HL-60 (cell line): ENCODE measurements around the gene RASAL1.

Experiments used
- DNase-seq, 2 experiments: peaks; one replicate each; pipeline ENCODE4 v3.0.0-alpha.2; 2010 to 2020; ENCODE audit warnings: low read depth in 1 of 2, low spot score in 1 of 2
- H3K27ac ChIP-seq: fragments of 250-450 bp; sonication (Bioruptor Pico); replicated peaks from 2 replicates; pipeline ENCODE4 v1.5.1; 2020; ENCODE audit warnings: mild to moderate bottlenecking, moderate library complexity
- H3K27me3 ChIP-seq: fragments of 250-450 bp; sonication (Bioruptor Pico); 2 replicates; pipeline ENCODE4 v1.5.1; 2021; ENCODE audit warnings: mild to moderate bottlenecking, moderate library complexity; ENCODE audit not compliant: insufficient read depth, poor library complexity, severe bottlenecking
- H3K4me3 ChIP-seq: replicated peaks from 2 replicates; pipeline ENCODE4 v1.5.1; 2011; ENCODE audit warnings: mild to moderate bottlenecking, control low read depth, low read length; ENCODE audit not compliant: insufficient read depth
- GABPA ChIP-seq: IDR thresholded peaks from 2 replicates; pipeline ENCODE4 v1.6.1; 2012; ENCODE audit warnings: low read depth
- POLR2AphosphoS5 ChIP-seq: IDR thresholded peaks from 2 replicates; pipeline ENCODE4 v1.6.1; 2012; ENCODE audit warnings: low read depth
- REST ChIP-seq: IDR thresholded peaks from 2 replicates; pipeline ENCODE4 v1.6.1; 2012; ENCODE audit warnings: low read depth; ENCODE audit not compliant: insufficient replicate concordance
- SPI1 ChIP-seq: IDR thresholded peaks from 2 replicates; pipeline ENCODE4 v1.6.1; 2012; ENCODE audit warnings: low read depth, mild to moderate bottlenecking, borderline replicate concordance
- TF ChIP-seq, protein P1 (sequence below): IDR thresholded peaks from one replicate; pipeline ENCODE4 v1.5.1; 2011; ENCODE audit warnings: low read length, control low read depth, inconsistent platforms; ENCODE audit not compliant: insufficient read depth

The RASAL1 gene

GRCh38 chr12:113087193-113087592, 48.4 kb downstream of the RASAL1 start:
- TF ChIP-seq SPI1 (peak; percentile 49; the same call in 1 of the 2 replicates), POLR2AphosphoS5 (no peak)
- Histone ChIP-seq H3K27ac (no peak overlapping the region), H3K27me3 (peaks cover 8% of the 10 kb centered on the region), H3K4me3 (no peak overlapping the region)
- DNase-seq, result no peak

DNA sequence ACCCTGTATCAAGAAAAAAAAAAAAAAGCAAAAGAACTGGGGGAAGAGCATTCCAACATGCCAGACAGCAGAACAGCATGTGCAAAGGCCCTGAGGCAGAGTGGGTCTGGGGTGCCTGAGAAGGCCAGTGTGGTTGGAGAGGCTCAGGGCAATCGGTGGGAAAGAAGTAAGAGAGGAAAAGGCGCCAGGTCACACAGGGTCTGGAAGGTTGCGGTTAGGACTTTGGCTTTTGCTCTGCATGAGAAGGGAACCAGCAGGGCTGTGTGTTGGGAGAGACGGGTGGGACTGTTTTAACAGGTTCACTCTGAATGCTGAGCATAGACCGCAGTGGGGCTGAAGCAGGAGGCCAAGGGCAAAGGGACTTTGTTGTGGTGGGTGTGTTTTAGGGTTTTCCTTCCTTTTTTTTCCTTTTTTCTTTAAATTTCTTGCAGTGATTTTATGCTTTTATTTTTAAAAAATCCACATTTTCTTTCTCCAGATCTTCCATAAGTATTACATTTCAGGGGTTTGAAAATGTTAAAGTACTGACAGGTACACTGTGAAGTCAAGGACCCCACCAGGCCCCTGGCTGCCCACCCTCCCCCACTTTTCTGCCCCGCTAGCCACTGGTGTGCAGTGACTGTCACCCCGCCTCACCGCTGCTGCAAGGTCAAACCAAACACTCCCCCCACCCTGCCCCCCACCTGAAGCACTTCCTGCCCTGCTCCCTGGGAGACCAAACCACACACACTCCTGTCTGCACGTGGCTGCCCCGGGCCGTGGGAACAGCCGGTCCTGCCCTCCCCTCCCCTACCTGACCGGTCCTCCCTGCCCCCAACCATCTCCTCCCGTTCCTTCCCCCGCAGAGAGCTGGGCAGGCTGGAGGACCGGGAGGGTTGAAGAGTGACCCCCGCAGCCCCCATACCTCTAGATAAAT, 49.1 kb downstream of the RASAL1 start:
- no peak for DNase-seq
- H3K27me3 ChIP-seq, result peaks cover 8% of the 10 kb centered on the region
- no peak overlapping the region for H3K27ac ChIP-seq
- TF ChIP-seq, protein P1, sequence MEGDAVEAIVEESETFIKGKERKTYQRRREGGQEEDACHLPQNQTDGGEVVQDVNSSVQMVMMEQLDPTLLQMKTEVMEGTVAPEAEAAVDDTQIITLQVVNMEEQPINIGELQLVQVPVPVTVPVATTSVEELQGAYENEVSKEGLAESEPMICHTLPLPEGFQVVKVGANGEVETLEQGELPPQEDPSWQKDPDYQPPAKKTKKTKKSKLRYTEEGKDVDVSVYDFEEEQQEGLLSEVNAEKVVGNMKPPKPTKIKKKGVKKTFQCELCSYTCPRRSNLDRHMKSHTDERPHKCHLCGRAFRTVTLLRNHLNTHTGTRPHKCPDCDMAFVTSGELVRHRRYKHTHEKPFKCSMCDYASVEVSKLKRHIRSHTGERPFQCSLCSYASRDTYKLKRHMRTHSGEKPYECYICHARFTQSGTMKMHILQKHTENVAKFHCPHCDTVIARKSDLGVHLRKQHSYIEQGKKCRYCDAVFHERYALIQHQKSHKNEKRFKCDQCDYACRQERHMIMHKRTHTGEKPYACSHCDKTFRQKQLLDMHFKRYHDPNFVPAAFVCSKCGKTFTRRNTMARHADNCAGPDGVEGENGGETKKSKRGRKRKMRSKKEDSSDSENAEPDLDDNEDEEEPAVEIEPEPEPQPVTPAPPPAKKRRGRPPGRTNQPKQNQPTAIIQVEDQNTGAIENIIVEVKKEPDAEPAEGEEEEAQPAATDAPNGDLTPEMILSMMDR, result no peak
- TF ChIP-seq REST (no peak), POLR2AphosphoS5 (no peak), GABPA (no peak), SPI1 (no peak)
- no peak overlapping the region for H3K4me3 ChIP-seq

GRCh38 chr12:113083863-113084435, 51.6 kb downstream of the RASAL1 start:
- Histone ChIP-seq H3K4me3 (no peak overlapping the region), H3K27me3 (peaks cover 8% of the 10 kb centered on the region), H3K27ac (no peak overlapping the region)
- no peak for TF ChIP-seq REST
- TF ChIP-seq, protein P1, result no peak
- no peak for TF ChIP-seq GABPA
- TF ChIP-seq POLR2AphosphoS5, result no peak
- DNase-seq, result no peak

DNA sequence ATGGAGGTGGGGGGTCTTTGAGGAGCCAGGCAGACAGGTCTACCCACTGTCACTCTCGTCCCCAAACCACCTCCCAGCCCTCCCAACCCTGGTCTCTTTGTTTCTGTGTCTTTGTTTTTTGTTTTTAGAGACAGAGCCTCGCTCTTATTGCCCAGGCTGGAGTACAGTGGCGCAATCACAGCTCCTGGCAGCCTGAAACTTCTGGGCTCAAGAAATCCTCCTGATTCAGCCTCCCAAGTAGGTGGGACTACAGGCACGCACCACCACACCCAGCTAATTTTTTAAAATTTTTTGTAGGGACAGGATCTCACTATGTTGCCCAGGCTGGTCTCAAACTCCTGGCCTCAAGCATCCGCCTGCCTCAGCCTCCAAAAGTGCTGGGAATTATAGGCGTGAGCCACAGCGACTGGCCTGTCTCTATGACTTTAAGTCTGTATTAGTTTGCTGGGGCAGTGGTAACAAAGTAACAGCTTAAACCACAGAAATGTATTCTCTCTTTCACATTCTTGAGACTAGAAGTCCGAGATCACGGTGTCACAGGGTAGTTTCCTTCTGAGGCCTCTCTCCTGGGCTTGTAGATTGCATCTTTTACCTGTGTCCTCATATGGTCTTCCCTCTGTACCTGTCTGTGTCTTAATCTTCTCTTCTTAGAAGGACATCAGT, 52.9 kb downstream of the RASAL1 start:
- TF ChIP-seq POLR2AphosphoS5 (no peak), REST (no peak), GABPA (no peak), SPI1 (no peak)
- TF ChIP-seq, protein P1, result no peak
- Histone ChIP-seq H3K27me3 (peaks cover 17% of the 10 kb centered on the region), H3K27ac (no peak overlapping the region)

More for the DNA sequence above, 52.9 kb downstream of the RASAL1 start:
- no peak overlapping the region for H3K4me3 ChIP-seq
- DNase-seq, result no peak
